BLaER1 (cell line): ENCODE data around the gene PARD3.

Experiments
- H3K27ac ChIP-seq: shearing (Covaris generic); formaldehyde crosslinking; 2 replicates; pipeline ENCODE4 v1.8.1; 2022
- H3K27me3 ChIP-seq: shearing (Covaris generic); formaldehyde crosslinking; 2 replicates; pipeline ENCODE4 v1.8.1; 2022
- H3K36me3 ChIP-seq: shearing (Covaris generic); formaldehyde crosslinking; 2 replicates; pipeline ENCODE4 v1.8.1; 2022
- H3K4me1 ChIP-seq: shearing (Covaris generic); formaldehyde crosslinking; 2 replicates; pipeline ENCODE4 v1.8.1; 2022
- H3K4me2 ChIP-seq: shearing (Covaris generic); formaldehyde crosslinking; 2 replicates; pipeline ENCODE4 v1.8.1; 2022
- H3K4me3 ChIP-seq: shearing (Covaris generic); formaldehyde crosslinking; 2 replicates; pipeline ENCODE4 v1.8.1; 2022
- H3K9ac ChIP-seq: shearing (Covaris generic); formaldehyde crosslinking; 2 replicates; pipeline ENCODE4 v1.8.1; 2022
- H3K9me3 ChIP-seq: shearing (Covaris generic); formaldehyde crosslinking; 2 replicates; pipeline ENCODE4 v1.8.1; 2022
- H4K20me1 ChIP-seq: shearing (Covaris generic); formaldehyde crosslinking; 2 replicates; pipeline ENCODE4 v1.8.1; 2022
- Cebpa-rat ChIP-seq: shearing (Covaris generic); IDR thresholded peaks from 2 replicates; pipeline ENCODE4 v1.8.1; 2022

PARD3 gene

GRCh38 chr10:34643620-34644019 lies 171.5 kb downstream of the PARD3 start:
- peak overlapping the region; percentile 20; the same call in 1 of the 2 replicates for H3K27ac ChIP-seq
- no peak overlapping the region for H3K4me3 ChIP-seq
- H3K36me3 ChIP-seq = no peaks in the 10 kb centered on the region
- no peaks in the 10 kb centered on the region for H3K27me3 ChIP-seq
- no peak overlapping the region for H3K9ac ChIP-seq
- no peaks in the 10 kb centered on the region for H3K9me3 ChIP-seq
- H4K20me1 ChIP-seq = peaks cover 57% of the 10 kb centered on the region
- H3K4me2 ChIP-seq = peak overlapping the region; percentile 77
- peaks cover 84% of the 10 kb centered on the region for H3K4me1 ChIP-seq
- TF ChIP-seq Cebpa-rat = no peak

GRCh38 chr10:34641913-34642558 lies 173.1 kb downstream of the PARD3 start:
- Histone ChIP-seq H3K9me3 (no peaks in the 10 kb centered on the region), H3K27me3 (no peaks in the 10 kb centered on the region), H3K4me1 (peaks cover 97% of the 10 kb centered on the region), H3K4me2 (peak overlapping the region; percentile 77), H3K36me3 (no peaks in the 10 kb centered on the region), H4K20me1 (peaks cover 60% of the 10 kb centered on the region), H3K9ac (no peak overlapping the region), H3K4me3 (no peak overlapping the region), H3K27ac (peak overlapping the region; percentile 59)
- no peak for TF ChIP-seq Cebpa-rat

GRCh38 chr10:34641147-34641912 lies 173.8 kb downstream of the PARD3 start:
- Histone ChIP-seq H4K20me1 (peaks cover 67% of the 10 kb centered on the region), H3K27ac (peak overlapping the region; percentile 39; the same call in 1 of the 2 replicates), H3K36me3 (no peaks in the 10 kb centered on the region), H3K9ac (no peak overlapping the region), H3K4me2 (peak overlapping the region; percentile 77), H3K27me3 (no peaks in the 10 kb centered on the region), H3K9me3 (no peaks in the 10 kb centered on the region), H3K4me1 (peaks cover 99% of the 10 kb centered on the region), H3K4me3 (no peak overlapping the region)
- TF ChIP-seq Cebpa-rat = no peak

DNA sequence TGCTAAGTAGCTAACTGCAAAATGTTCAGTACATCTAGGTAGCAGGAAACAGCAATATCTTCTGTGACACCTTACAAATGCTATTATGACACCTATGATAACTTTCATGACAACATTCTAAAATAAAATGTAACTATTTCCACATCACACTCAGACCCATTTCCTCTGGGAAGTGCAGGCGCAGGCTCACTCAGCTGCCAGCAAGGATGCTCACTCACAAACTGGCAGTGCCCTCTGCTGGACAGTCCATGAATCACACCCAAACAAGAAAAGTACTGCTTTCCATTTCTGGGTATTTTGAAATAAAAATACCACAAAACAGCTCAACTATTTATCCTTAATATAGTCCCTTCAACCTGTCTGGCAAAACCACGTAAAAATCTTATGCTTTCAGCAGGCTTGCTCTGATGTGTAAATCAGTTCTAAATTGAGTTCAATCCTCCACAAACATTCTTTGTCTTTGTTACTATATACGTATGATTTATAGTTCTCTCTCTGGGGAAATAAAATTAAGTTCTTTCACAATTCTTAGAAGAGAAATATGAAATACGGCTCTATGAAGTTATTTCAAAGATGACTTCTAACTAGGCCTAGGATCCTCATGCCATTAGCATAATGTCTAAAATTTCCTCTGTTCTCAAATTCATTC lies 176.6 kb downstream of the PARD3 start:
- peaks cover 54% of the 10 kb centered on the region for H4K20me1 ChIP-seq
- no peak overlapping the region for H3K27ac ChIP-seq
- H3K4me1 ChIP-seq = peaks cover 81% of the 10 kb centered on the region
- H3K4me3 ChIP-seq = no peak overlapping the region
- TF ChIP-seq Cebpa-rat = no peak
- peak overlapping the region; percentile 85 for H3K4me2 ChIP-seq
- H3K27me3 ChIP-seq = no peaks in the 10 kb centered on the region
- no peak overlapping the region for H3K9ac ChIP-seq
- 0 out of 2 replicates have a peak, but pooled peaks cover under 1% of the 10 kb centered on the region for H3K36me3 ChIP-seq
- H3K9me3 ChIP-seq = no peaks in the 10 kb centered on the region

GRCh38 chr10:34637418-34637911 lies 177.6 kb downstream of the PARD3 start:
- H3K9ac ChIP-seq = no peak overlapping the region
- peak overlapping the region; percentile 85 for H3K4me2 ChIP-seq
- H3K27me3 ChIP-seq = no peaks in the 10 kb centered on the region

GRCh38 chr10:34635111-34635510 lies 180.0 kb downstream of the PARD3 start:
- H3K27me3 ChIP-seq = no peaks in the 10 kb centered on the region
- no peak overlapping the region for H3K4me2 ChIP-seq
- peaks cover 36% of the 10 kb centered on the region for H4K20me1 ChIP-seq
- H3K36me3 ChIP-seq = 0 out of 2 replicates have a peak, but pooled peaks cover 3% of the 10 kb centered on the region
- H3K9ac ChIP-seq = no peak overlapping the region
- H3K4me1 ChIP-seq = peaks cover 47% of the 10 kb centered on the region
- H3K9me3 ChIP-seq = no peaks in the 10 kb centered on the region
- H3K4me3 ChIP-seq = no peak overlapping the region
- H3K27ac ChIP-seq = no peak overlapping the region
- no peak for TF ChIP-seq Cebpa-rat

More at GRCh38 chr10:34637418-34637911, 177.6 kb downstream of the PARD3 start:
- peaks cover 70% of the 10 kb centered on the region for H3K4me1 ChIP-seq
- 0 out of 2 replicates have a peak, but pooled peaks cover 3% of the 10 kb centered on the region for H3K36me3 ChIP-seq
- H4K20me1 ChIP-seq = peaks cover 52% of the 10 kb centered on the region
- no peaks in the 10 kb centered on the region for H3K9me3 ChIP-seq
- no peak overlapping the region for H3K27ac ChIP-seq
- H3K4me3 ChIP-seq = peak overlapping the region; percentile 12; the same call in 1 of the 2 replicates
- no peak for TF ChIP-seq Cebpa-rat

GRCh38 chr10:34633374-34633773 lies 181.7 kb downstream of the PARD3 start:
- no peaks in the 10 kb centered on the region for H3K27me3 ChIP-seq
- H3K4me2 ChIP-seq = no peak overlapping the region
- peaks cover 23% of the 10 kb centered on the region for H4K20me1 ChIP-seq
- no peaks in the 10 kb centered on the region for H3K9me3 ChIP-seq
- H3K4me3 ChIP-seq = no peak overlapping the region
- H3K27ac ChIP-seq = no peak overlapping the region
- 0 out of 2 replicates have a peak, but pooled peaks cover 3% of the 10 kb centered on the region for H3K36me3 ChIP-seq
- H3K4me1 ChIP-seq = peaks cover 30% of the 10 kb centered on the region
- H3K9ac ChIP-seq = no peak overlapping the region
- TF ChIP-seq Cebpa-rat = no peak

DNA sequence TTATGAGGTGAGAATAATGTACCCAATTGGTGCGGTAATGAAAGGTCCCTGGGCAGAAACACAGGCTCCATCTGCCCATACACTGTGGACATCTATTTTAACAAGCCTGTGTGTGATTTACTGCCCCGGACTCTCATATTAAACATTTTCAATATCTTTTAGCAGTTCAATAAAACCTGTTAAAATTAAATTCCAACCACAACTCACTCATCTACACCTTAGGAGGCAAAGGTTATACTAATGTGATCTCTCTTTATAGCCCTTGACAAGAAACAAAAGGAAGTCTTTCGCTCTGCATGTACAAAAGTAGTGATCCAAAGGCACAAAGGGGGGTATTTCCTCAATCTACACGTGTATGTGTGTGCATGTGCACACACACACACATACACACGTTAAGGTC lies 186.0 kb downstream of the PARD3 start:
- Histone ChIP-seq H3K27ac (no peak overlapping the region), H4K20me1 (peaks cover 8% of the 10 kb centered on the region; the same call in 1 of the 2 replicates), H3K9ac (no peak overlapping the region), H3K4me2 (no peak overlapping the region), H3K4me1 (peaks cover 24% of the 10 kb centered on the region), H3K36me3 (0 out of 2 replicates have a peak, but pooled peaks cover 3% of the 10 kb centered on the region), H3K4me3 (no peak overlapping the region), H3K9me3 (no peaks in the 10 kb centered on the region), H3K27me3 (no peaks in the 10 kb centered on the region)
- no peak for TF ChIP-seq Cebpa-rat

GRCh38 chr10:34628174-34628796 lies 186.8 kb downstream of the PARD3 start:
- TF ChIP-seq Cebpa-rat = no peak
- Histone ChIP-seq H3K9me3 (no peaks in the 10 kb centered on the region), H3K27ac (no peak overlapping the region), H3K27me3 (no peaks in the 10 kb centered on the region), H3K4me3 (no peak overlapping the region), H3K9ac (no peak overlapping the region), H3K36me3 (0 out of 2 replicates have a peak, but pooled peaks cover under 1% of the 10 kb centered on the region), H4K20me1 (peaks cover 9% of the 10 kb centered on the region; the same call in 1 of the 2 replicates), H3K4me1 (peaks cover 32% of the 10 kb centered on the region), H3K4me2 (no peak overlapping the region)
